Measurements from ENCODE around the gene MRPS18A. TPM values are rescaled to one million over a fixed set of nuclear protein-coding genes. Genes with fewer than 3 reads are reported as not detected.

MRPS18A gene
- total RNA-seq, 4 donors from 2014 or later: 42.5 to 56.2 (median 50.9) TPM

- intact Hi-C loops (cut with DNase I; ENCODE audit: low total_unique reads): loop anchor here (5.0 kb wide), 1 partner anchor 47 kb away; no protein-coding TSS in a partner anchor
- no peak for DNase-seq (ENCODE audit: low spot score in 2 of 2)
- no peak for TF ChIP-seq POLR2A (IDR thresholded peaks at IDR 0.05)
- no peak for TF ChIP-seq CTCF (IDR thresholded peaks at IDR 0.05)
- no peak overlapping the region for H3K4me3 ChIP-seq (ENCODE audit: low read depth, poor library complexity, severe bottlenecking)
- WGBS, 2 donors: 67 to 72% methylated on average over 5 of the region's 5 CpGs
Observed at GRCh38 chr6:43715056-43715788, 27.6 kb upstream of the MRPS18A start.

GRCh38 chr6:43714311-43715055 lies 26.9 kb upstream of the MRPS18A start:
- 66 to 71% methylated on average over 9 of the region's 9 CpGs for WGBS, 2 donors
- no peak overlapping the region for H3K4me3 ChIP-seq (ENCODE audit: low read depth, poor library complexity, severe bottlenecking)
- TF ChIP-seq CTCF (IDR thresholded peaks at IDR 0.05) (no peak), POLR2A (IDR thresholded peaks at IDR 0.05) (no peak)
- intact Hi-C loops (cut with DNase I; ENCODE audit: low total_unique reads): loop anchor here (5.0 kb wide), 1 partner anchor 48 kb away; no protein-coding TSS in a partner anchor
- no peak for DNase-seq (ENCODE audit: low spot score in 2 of 2)

- H3K4me3 ChIP-seq (ENCODE audit: low read depth, poor library complexity, severe bottlenecking): no peak overlapping the region
- intact Hi-C loops (cut with DNase I; ENCODE audit: low total_unique reads): no loop called here
- 89 to 91% methylated on average over 13 of the region's 13 CpGs for WGBS, 2 donors
- TF ChIP-seq CTCF (IDR thresholded peaks at IDR 0.05) (no peak), POLR2A (IDR thresholded peaks at IDR 0.05) (no peak)
- DNase-seq (ENCODE audit: low spot score in 2 of 2): no peak
Observed at GRCh38 chr6:43713643-43714310, 26.2 kb upstream of the MRPS18A start.

- DNase-seq (ENCODE audit: low spot score in 2 of 2): no peak
- 72 to 75% methylated on average over 6 of the region's 6 CpGs for WGBS, 2 donors
- H3K4me3 ChIP-seq (ENCODE audit: low read depth, poor library complexity, severe bottlenecking): no peak overlapping the region
- intact Hi-C loops (cut with DNase I; ENCODE audit: low total_unique reads): no loop called here
- TF ChIP-seq POLR2A (IDR thresholded peaks at IDR 0.05): no peak
- no peak for TF ChIP-seq CTCF (IDR thresholded peaks at IDR 0.05)
Observed at GRCh38 chr6:43712579-43712978, 25.0 kb upstream of the MRPS18A start.

GRCh38 chr6:43710576-43710975 lies 23.0 kb upstream of the MRPS18A start:
- 68 to 83% methylated on average over 4 of the region's 4 CpGs for WGBS, 2 donors
- DNase-seq (ENCODE audit: low spot score in 2 of 2): no peak
- TF ChIP-seq CTCF (IDR thresholded peaks at IDR 0.05) (no peak), POLR2A (IDR thresholded peaks at IDR 0.05) (no peak)
- H3K4me3 ChIP-seq (ENCODE audit: low read depth, poor library complexity, severe bottlenecking): no peak overlapping the region
- intact Hi-C loops (cut with DNase I; ENCODE audit: low total_unique reads): no loop called here

Data from lower leg skin (tissue), 4 donors.